Activated naive CD4-positive, alpha-beta T cell treated with anti-CD3 and anti-CD28 coated beads, Interleukin-2, amount 50 U/mL, for 16 hours (primary cell): ENCODE data around the gene ZNF512B.
"Not testable (repeated sequence)": the region's sequence is repeated elsewhere in the genome, so short reads cannot be mapped to it uniquely, and the experiment has no call there.

Experiments used
- DNase-seq: peaks from one replicate; pipeline ENCODE4 v3.0.0-alpha.2; 2020

The ZNF512B gene, protein sequence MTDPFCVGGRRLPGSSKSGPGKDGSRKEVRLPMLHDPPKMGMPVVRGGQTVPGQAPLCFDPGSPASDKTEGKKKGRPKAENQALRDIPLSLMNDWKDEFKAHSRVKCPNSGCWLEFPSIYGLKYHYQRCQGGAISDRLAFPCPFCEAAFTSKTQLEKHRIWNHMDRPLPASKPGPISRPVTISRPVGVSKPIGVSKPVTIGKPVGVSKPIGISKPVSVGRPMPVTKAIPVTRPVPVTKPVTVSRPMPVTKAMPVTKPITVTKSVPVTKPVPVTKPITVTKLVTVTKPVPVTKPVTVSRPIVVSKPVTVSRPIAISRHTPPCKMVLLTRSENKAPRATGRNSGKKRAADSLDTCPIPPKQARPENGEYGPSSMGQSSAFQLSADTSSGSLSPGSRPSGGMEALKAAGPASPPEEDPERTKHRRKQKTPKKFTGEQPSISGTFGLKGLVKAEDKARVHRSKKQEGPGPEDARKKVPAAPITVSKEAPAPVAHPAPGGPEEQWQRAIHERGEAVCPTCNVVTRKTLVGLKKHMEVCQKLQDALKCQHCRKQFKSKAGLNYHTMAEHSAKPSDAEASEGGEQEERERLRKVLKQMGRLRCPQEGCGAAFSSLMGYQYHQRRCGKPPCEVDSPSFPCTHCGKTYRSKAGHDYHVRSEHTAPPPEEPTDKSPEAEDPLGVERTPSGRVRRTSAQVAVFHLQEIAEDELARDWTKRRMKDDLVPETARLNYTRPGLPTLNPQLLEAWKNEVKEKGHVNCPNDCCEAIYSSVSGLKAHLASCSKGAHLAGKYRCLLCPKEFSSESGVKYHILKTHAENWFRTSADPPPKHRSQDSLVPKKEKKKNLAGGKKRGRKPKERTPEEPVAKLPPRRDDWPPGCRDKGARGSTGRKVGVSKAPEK

DNA sequence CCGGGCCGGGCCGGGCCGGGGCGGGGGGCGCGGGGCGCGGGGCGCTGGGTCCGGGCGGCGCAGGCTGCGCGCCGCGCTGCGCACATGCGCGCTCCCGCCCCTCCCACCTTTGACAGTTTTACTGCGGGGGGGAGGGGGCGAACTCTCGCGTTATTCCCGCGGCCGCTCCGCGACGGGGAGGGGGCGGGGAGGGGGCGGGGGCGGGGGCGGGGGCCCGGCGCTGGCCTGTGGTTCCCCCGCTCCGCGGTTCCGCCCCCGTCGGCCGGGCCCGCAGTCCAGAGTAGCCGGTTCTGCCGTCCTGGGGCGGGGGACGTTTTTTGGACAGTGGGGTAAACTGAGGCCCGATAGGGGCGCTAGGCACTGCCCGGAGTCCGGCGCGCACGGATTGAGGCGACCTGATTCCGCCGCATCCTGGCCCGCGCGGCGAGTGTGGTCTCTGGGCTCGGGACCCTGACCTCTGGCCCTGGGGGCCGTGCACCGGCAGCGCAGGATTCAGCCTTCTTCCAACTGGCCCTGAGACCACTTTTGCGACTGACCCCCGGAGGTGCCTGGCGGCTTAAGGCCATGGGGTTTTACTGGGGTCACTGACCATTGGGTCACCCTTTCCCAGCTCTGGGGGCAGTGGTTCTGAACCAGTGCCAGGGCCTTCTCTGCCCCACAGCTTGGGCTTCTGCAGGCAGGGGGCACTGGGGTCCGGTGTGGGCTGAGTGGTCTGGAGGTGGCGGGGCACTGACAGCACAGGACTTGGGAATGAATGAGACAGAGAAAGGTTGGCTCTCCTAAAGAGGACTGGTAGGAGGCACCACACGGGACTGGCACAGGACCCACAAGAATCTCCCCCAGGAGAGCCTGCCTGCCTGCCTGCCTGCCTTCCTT is at the start of gene ZNF512B:
Gene ZNF512B (minus strand): TSS at position 93 of the 876 bp plus-strand sequence. CDS start 1,980 bp downstream, outside the sequence.
- peak; percentile 74 for DNase-seq

DNA sequence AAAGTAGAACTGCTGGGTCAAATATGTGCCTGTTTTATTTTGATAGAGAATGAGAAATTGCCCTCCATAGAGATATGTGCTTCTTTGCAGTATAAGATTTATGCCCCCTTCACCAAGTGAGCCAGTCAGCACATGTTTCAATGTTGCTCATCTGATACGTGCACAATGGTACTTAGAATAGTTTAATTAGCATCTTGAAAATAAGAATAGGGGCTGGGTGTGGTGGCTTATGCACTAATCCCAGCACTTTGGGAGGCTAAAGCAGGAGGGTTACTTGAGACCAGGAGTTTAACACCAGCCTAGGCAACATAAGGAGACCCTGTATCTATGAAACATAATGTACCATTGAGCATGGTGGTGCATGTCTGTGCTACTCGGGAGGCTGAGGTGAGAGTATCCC is 45.9 kb upstream of the ZNF512B start:
- no peak for DNase-seq

DNA sequence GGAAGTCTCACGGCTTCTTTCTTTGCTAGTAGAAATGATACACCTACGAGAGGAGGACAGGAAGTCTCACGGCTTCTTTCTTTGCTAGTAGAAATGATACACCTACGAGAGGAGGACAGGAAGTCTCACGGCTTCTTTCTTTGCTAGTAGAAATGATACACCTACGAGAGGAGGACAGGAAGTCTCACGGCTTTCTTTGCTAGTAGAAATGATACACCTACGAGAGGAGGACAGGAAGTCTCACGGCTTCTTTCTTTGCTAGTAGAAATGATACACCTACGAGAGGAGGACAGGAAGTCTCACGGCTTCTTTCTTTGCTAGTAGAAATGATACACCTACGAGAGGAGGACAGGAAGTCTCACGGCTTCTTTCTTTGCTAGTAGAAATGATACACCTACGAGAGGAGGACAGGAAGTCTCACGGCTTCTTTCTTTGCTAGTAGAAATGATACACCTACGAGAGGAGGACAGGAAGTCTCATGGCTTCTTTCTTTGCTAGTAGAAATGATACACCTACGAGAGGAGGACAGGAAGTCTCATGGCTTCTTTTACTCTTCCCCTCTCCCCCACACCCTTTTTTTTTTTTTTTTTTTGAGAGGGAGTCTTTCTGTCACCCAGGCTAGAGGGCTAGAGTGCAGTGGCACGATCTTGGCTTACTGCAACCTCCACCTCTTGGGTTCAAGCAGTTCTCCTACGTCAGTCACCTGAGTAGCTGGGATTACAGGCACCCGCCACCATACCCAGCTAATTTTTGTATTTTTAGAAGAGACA is 42.8 kb upstream of the ZNF512B start:
- DNase-seq: not testable (repeated sequence)

DNA sequence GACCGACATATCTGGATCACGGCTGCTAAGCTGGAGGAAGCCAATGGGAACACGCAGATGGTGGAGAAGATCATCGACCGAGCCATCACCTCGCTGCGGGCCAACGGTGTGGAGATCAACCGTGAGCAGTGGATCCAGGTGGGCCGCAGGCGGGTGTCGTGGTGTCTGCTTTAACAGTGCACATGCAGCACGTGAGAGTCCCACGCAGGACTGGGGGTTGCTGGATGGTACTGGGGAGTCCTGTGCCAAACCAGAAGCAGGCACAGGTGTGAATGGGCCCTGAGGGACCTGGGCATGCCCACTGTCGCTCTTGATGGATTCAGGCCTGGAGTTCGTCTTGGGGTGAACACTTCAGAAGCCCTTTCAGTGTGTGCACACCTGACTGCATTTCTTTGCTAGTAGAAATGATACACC is 41.6 kb upstream of the ZNF512B start:
- DNase-seq: no peak

DNA sequence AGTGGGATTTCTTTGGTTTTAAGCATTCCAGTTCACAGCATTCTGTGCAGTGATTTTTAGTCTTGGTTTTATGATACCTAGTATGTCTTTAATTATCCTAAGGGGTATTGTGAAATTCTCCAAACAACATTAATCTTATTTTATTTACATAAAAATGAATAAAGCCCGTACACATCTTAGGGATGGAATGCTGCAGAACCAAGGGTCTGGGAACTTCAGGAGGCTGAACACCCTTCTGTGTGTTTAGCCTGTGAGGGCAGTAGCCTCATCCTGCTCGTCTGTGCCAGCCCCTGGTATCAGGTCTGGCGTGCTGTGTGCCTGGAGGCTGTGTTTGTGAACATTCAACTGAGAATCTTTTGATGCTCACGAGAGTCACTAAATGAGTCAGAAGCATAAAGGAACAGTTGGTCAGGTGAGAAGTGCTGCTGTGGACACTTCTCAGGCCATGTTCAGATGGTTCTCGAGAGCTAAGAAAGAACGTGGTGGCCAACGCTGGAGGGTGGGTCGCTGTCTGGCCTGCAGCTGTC is 41.0 kb upstream of the ZNF512B start:
- no peak for DNase-seq

DNA sequence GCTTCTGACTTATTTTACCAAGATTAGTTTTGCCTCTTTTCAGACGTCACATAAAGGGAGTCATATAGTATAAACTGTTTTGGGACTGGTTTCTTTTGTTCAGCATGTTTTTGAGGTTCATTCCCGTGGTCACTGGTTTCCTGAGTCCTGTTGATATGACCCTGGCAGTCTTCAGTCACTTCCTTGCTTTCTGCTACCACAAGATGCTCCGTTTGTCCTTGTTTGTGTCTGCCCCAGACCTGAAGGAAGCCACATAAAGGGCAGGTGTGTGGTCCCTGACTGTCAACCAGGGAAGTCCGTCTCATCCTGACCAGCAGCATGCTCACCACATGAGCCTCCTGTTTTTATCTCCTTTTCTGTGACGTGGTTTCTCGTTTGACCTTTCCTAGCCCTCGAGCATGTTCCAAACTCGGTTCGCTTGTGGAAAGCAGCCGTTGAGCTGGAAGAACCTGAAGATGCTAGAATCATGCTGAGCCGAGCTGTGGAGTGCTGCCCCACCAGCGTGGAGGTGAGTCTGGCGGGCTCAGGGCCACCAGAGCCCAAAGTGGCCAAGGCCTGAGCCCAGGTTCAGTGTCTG is 40.2 kb upstream of the ZNF512B start:
- no peak for DNase-seq

DNA sequence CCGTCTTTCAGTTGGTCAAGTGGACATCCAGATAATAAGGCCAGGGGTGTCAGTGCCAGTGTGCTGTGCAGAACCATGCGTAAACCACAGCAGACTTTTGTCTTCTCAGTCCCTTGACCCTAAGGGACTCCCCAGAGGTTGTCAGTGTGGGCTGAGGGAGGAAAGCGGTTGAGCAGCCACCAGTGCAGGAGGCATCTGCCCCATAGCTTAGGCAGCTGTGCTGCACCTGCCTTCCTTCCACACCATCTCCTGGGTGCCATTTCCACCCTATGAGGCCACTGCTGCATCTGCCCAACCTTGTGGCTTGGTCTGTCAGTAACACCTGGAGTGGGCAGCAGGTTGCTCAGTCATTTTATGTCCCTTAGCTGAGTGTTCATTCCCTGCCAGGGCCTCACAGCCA is 37.2 kb upstream of the ZNF512B start:
- no peak for DNase-seq

DNA sequence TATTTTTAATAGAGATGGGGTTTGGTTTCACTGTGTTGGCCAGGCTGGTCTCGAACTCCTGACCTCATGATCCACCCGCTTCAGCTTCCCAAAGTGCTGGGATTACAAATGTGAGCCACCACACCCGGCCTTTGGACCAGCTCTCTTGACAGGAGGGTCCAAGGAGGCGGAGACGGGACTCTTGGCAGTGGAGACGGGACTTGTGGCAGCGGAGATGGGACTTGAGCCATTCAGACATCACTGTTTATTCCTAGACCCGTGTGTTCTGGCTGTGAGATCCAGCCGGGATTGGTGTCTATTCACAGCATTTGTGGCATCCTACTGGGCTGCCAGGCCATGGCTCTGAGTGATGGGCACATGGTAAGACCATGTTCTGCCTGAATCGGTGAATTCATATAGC is 36.8 kb upstream of the ZNF512B start:
- no peak for DNase-seq

DNA sequence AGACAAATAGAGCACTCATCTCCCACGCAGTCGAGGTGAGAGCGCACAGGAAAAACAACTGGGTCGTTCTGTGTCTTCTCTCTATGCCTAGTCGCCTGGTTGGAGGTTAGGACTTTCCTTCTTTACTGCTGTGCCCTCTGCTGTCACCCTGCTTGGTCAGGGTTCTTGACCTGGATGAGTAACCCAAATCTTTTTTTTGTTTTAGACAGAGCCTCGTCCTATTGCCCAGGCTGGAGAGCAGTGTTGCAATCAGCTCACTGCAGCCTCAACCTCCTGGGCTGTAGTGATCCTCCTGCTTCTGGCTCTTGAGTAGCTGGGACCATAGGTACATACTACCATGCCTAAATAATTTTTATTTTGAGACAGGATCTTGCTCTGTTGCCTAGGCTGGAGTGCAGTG is 35.7 kb upstream of the ZNF512B start:
- no peak for DNase-seq

DNA sequence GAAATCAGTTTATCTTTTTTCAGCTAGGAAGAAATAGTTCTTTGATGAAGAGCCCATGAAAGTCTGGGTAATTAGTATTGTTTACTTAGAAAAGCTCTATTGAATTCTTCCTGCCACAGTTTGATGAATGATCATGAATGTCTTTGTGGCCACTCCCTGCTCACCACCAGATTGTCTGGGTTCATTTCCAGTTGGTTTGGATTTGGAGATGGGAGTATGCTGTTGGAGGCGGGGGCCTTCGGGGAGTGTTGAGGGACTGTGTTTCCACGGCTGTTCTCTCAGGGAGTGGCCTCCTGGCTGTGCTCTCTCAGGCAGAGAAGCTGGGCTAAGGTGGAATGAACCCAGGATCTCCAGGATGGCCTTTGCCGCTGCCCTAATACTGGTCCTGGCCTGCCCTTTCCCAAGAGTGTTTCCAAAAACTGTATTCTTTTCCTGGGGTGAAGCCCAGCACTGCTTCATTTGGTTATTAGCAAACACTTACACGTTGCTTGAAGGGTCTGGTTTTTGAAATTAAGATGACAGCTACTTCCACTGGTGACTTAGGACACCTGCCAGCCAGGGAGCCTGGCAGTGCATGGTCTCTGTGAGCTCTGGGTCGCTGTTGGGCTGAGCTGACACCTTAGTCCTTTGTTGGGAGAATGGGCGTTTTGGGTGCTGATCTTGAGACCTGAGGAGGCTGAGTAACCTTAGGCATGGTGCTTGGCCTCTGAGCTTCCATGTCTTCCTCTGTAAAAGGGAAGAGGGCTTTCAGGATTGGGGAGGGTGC is 34.4 kb upstream of the ZNF512B start:
- no peak for DNase-seq

DNA sequence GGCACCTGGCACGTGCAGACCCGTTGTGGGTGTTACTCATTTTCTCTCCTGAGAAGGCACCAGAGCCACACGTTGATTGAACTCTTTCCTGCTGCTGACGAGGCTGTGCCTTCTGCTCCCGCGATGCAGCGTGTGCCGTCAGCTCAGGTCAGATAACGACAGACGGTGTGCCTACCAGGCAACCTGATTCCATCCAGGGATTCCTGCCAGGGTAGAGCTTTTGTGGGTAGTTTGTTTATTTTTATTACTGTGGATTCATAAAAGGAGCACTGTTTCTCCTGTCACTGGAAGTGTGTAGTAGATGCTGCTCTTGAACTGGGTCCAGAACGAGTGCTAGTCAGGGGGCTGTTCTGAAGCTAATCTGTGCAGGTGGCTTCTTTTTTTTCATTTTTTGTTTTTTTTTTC is 31.9 kb upstream of the ZNF512B start:
- peak; percentile 39 for DNase-seq

DNA sequence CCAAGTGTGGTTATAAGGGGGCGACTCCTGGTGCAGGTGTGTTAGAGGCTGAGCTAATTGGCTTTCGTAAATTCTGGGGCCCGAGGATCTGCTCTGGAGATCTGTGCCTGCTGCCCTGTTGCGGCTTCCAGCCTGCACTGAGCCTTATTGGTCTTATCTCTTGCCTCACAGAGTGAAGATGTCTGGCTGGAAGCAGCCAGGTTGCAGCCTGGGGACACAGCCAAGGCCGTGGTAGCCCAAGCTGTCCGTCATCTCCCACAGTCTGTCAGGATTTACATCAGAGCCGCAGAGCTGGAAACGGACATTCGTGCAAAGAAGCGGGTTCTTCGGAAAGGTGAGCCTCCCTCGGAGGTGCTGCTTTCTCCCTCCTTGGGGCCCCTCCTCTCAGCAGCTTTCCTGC is 31.2 kb upstream of the ZNF512B start:
- DNase-seq: no peak

DNA sequence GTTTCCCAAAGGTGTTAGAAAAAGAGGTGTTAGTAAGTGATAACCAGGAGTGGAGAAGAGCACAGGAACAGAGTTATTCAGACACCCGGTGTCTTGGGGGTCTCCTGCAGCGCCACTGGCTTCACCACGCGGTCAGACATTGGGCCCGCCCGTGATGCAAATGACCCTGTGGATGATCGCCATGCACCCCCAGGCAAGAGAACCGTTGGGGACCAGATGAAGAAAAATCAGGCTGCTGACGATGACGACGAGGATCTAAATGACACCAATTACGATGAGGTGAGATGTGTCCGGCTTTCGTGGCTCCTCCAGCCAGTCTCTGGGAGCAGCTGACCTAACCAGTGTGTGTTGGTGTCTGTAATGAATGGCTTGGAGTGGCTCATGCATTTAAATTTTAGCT is 13.2 kb upstream of the ZNF512B start:
- no peak for DNase-seq

DNA sequence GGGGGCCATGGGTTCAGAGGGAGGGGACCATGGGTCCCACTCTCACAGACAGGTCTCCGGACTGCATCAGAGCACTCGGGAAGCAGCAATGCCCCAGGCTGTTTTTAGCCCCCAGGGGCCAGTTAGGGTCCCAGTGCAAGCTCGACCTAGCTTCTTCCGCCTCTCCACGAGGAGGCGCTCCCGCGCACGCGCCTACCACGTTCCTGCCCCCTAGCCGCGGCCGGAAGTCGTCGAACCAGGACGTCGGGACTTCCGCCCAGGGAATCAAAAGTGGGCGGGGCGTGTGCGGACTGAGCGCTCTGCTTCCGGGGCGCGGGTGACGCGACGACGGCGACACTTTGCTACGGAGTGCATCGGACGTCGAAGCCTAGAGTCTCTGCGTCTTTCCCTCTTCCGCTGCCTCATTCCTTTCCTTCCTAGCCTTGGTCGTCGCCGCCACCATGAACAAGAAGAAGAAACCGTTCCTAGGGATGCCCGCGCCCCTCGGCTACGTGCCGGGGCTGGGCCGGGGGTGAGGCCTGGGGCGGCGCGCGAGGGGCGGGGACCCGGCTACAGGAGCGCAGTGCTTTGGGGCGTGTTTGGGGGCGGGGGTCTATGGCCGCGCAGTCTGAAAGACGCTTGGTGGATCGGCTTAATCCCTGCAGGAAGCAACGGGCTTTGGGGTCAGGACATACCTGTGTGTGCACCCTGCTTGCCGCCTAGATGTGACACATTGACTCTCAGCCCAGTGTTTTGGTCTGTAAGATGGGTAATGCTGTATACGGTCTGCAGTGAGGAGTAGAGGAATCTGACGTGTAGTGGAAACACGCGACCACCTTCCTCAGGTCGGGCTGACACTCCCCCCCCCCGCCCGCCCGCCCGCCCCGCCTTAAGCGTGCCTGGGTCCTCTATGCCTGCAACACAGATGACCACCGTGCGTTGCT is 11.3 kb upstream of the ZNF512B start, which contains the start of gene PRPF6:
Gene PRPF6 (plus strand): TSS at position 327 of the 923 bp plus-strand sequence. CDS start 114 bp downstream, at position 441.
- peak; percentile 96 for DNase-seq

DNA sequence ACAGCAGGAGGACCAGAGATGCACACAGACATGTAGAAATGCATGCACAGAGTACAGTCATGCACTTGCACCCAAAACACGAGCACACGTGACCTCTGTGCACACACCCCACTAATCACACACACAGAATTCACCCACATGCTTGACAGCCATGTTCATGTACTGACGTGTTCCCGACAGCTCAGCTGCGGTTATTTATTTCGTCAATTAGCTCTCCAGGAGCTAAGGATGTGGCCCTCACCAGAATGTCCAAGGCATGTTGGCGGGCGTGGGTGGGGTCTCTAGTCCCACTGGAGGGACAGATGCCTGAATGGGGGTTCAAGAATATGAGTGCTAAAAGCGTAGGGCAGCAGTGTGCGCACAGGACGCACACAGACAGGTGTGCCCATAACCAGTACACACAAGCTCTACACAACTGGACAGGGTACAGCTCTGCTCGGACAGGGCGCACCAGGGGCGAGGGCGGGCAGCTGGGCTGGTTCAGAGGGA is 10.6 kb upstream of the ZNF512B start:
- no peak for DNase-seq

DNA sequence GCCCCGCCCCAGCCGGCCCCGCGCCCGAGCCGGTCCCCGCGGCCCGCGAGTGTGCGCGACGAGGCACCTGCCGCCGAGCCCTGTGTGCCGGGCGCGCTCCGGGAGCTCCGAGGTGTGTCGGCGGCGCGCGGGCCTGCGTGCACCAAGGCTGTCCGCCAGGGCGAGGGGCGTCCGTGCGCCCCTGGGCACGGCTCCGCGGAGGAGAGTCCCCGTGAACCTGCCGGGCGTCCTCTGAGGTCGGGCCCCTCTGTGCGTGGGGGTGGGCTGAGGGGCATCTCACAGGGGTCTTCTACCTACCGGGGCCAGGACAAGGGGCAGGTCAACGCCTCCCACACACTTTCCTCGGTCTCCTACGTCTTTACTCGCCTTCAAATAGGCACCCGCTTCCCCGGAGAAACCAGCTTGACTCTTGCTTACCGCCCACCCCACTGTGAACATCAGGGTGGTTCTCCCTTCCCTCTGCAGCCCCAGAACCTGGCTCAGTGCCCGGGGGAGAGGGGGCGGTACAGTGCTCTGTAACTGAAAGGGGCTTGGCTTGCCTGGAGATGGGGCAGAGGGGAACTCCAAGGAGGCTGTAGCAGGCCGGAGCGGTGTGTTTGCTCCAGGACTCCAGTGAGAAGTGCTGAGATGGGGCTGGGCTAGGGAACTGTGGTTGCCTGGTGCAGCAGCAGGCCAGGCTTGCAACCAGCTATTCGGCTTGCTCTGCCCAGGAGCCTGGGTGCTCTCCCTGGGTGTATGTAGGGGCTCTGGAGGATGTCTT is 10.0 kb upstream of the ZNF512B start, which contains the start of gene SAMD10:
Gene SAMD10 (minus strand): TSS at position 86 of the 760 bp plus-strand sequence. CDS start 175 bp downstream, outside the sequence.
- peak; percentile 84 for DNase-seq

DNA sequence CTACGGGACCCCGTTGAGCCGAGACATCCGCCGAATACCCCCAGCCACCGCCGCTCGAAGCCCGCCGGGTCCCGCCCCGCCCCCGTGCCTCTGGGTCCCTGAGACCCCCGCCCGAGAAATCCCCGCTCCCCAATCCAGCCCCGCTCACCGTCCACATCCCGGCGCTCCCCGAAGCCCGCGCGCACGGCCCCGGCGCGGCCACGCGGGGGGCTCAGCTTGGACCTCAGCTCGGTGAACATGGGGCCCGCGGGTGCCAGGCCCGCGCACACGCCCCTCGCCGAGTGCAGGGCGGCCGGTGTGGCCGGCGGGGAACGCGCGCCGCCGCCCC is 9.5 kb upstream of the ZNF512B start:
- DNase-seq: no peak
